Endothelial cell of hepatic sinusoid (primary cell): Measurements from ENCODE around the gene SMYD5.
"Not testable (repeated sequence)": the region's sequence is repeated elsewhere in the genome, so short reads cannot be mapped to it uniquely, and the experiment has no call there.

Experiments
- in situ Hi-C: cut with HindIII; loops from 2 replicates; pipeline ENCODE4 v1.10.0; 2017; ENCODE audit warnings: low sequenced_read_pairs

Gene SMYD5

GRCh38 chr2:73257425-73258125 is 43.5 kb downstream of the SMYD5 start:
- in situ Hi-C loops = no loop called here

- in situ Hi-C loops = no loop called here
Observed at GRCh38 chr2:73258186-73258912, 44.3 kb downstream of the SMYD5 start.

DNA sequence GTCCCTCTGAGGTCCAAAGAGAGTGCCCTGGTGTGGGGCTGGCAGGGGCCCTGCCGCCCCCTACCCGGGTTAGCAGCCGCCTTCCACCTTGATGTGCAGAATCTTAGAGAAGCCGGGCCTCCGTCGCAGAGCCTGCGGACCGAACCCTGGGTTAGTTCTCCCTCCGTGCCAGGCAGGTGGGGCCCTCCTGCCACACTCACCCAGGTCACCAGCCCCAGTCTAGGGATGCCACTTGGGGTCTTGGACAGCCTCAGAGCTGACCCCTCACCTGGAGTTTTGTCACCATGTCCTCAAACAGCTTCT is 44.8 kb downstream of the SMYD5 start:
- in situ Hi-C loops = no loop called here

- in situ Hi-C loops = no loop called here
Observed at GRCh38 chr2:73259276-73259675, 45.2 kb downstream of the SMYD5 start.

DNA sequence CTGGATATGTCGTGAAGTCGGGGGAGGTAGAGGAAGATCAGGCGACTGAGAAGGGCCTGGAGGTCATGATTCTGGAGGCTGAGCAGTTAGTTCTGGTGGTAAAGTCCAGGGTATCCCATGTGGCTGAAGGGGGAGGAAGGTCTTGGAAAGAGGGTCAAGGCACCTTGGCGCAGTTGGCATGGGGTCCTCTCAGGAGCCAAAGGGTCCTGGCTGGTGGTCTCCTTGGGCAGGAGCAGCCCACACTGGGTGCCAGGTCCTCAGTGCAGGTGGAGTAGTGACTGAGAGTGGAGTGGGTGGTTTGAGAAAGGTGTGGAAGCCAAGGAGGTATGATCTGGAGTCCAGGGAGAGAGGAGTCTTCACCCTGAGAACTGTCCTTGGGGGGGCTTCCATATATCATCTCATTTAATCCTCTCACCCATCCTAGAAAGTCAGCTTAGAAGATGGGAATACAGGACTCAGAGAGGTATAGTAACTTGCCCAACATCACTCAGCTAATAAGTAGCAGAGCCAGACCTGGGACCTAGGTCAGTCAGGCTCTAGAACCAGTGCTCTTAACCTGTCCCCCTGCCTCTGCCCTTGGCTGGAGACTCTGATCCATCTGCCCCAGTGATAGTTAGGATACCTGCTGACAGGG is 45.8 kb downstream of the SMYD5 start:
- in situ Hi-C loops = no loop called here

DNA sequence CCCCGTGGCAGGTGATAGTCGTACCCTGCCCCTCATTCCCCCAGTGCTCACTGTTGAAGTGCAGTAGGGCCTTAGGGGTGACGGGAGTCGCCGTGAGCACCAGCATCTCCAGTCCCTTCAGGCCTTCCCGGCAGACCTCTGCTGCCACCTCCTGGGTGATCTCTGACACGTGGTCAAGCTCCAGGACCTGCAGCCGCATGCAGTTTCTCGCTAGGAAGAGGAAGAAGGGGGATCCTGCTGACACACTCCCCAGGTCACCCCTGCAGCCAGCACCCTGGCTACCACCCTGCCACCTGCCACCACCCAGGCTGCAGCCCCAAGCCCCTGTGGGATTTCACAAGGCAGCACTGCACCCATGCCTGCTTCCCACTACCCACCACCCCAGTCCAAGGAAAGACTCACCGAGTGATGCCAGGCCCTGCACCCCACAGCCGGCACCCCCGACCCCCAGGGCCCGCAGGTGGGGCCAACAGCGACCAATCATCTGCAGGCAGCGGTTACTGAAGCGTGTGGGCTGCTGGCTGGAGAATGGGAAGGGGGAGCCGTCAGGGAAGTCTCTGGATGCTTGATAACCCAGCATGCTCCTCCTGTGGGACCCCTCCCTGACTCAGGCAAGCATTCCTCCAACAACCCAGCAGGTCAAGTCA is 46.4 kb downstream of the SMYD5 start:
- in situ Hi-C loops = no loop called here

- in situ Hi-C loops = no loop called here
Observed at GRCh38 chr2:73262108-73262651, 48.1 kb downstream of the SMYD5 start.

DNA sequence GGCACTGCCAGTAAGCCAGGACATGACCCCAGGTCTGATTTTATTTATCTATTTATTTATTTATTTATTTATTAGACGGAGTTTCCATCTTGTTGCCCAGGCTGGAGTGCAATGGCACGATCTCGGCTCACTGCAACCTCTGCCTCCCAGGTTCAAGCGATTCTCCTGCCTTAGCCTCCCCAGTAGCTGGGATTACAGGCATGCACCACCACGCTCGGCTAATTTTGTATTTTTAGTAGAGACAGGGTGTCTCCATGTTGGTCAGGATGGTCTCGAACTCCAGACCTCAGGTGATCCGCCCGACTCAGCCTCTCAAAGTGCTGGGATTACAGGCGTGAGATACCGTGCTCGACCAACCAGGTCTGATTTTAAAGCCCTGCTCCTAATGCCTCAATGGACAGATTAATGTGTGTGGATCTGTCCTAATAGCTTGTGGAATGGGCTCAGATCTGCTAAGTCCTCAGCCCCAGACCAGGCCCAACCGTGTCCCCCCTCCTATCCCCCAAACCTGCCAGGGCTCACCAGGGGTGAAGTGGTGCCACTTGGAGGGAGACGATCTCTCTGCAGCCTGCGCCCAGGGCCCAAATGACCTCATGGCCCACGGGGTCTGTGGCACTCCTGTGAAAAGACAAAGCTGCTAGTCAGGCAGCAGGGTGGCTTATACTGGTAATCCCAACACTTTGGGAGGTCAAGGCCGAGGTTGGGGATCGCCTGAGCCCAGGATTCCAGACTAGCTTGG is 48.8 kb downstream of the SMYD5 start:
- in situ Hi-C loops = not testable (repeated sequence)

GRCh38 chr2:73263540-73264331 is 49.7 kb downstream of the SMYD5 start:
- in situ Hi-C loops = no loop called here

GRCh38 chr2:73264332-73264606 is 50.2 kb downstream of the SMYD5 start:
- in situ Hi-C loops = no loop called here

DNA sequence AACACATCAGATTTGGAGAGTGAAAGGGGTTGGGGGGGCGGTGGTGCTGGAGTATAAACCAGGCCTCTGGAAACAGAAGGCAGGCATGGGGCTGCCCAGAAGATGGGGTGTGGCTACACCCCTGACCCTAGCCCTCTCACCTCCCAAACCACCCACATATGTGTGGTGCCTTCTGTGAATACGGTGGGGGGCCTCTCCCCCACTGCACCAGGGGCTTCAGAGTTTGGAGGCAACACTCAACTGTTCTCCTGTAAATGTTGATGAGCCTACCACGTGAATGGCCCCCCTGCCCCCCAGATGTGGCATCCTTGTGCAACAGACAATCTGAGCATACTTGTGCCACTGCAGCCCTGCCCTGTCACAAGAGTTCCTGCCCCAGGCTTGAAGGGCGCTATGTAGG is 50.7 kb downstream of the SMYD5 start:
- in situ Hi-C loops = no loop called here

- in situ Hi-C loops = no loop called here
Observed at GRCh38 chr2:73265298-73266060, 51.4 kb downstream of the SMYD5 start.

GRCh38 chr2:73266061-73266901 is 52.2 kb downstream of the SMYD5 start:
- in situ Hi-C loops = no loop called here

DNA sequence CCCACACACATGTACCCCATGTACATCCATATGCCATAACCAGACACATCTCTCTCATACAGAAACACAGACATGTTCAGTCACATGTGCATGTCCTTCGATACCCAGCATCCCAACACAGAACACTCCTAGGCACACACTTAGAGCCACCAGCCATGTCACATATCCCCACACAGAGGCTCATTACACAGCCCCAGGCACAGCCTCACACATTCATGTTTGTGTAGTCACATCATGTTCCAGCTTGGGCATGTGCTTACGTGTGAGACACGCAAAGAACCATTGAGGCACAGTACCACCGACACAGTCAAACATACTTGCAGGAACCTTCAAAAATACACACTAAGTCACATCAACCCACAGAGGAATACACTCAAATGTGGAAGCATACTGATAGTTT is 53.0 kb downstream of the SMYD5 start:
- in situ Hi-C loops = no loop called here

DNA sequence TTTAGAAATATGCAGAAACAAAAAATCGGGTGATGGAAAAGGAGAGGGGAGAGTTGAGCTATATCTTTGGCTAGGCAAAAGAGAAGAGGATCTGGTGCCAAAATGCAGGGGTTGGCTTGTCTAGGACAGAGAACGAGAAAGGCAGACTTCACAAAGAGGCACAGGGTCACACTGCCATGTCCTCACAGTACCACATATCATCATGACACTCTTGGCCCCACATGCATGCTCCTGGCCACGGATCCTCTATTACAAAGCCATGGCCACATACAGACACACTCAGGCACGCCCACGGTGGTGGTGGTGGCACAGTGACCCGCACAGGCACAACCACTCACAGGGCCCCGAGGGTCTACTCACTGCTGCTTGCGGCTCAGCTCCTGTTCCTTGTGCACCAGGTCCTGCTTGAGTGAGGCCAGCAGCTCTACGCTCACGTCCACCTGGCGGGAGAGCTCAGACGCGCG is 54.4 kb downstream of the SMYD5 start:
- in situ Hi-C loops = no loop called here

DNA sequence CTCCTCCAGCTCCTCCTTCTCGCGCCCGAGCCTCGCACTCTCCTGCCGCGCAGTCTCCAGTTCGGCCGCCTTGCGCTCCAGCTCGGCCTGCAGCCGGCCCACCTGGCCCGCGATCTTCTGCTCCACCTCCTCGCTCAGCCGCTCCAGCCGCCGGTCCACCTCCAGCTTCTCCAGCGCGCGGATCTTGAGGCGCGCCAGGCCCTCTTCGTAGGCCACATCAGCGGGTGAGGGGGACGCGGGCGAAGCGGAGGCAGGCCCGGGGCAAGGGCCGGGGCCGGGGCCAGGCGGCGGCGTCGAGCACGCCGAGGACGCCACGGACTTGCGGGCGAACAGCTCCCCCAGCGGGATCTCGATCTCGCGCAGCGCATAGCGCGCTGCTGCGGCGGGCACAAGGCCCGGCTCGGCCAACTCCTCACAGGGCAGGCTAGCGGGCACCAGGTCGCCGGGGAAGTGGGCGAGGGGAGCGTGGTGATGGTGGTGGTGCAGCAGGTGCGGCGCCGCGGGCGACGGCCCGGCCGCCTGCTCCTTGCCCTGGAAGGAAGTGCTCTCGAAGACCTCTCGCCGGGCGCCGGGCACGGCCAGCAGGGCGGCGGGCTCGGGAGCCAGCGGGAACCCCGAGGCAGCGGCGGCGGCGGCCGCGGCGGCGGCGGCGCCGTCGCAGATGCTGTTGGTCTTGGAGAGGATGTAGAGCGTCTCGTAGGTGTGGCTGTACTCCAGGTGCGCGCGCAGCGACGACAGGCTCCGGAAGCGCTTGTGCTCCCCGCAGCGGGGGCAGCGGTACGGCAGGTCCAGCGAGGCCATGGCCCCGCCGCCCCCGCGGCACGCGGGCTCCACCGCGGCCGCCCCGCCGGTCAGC is 55.0 kb downstream of the SMYD5 start:
- in situ Hi-C loops = no loop called here

GRCh38 chr2:73269686-73270465 is 55.8 kb downstream of the SMYD5 start:
- in situ Hi-C loops = no loop called here
